Endothelial cell (in vitro differentiated cells): ENCODE results near the gene AGRP. TPM values are rescaled to one million over a fixed set of nuclear protein-coding genes. Genes with fewer than 3 reads are reported as not detected.

Experiments used
- DNase-seq: peaks from one replicate; pipeline ENCODE4 v3.0.0; 2021; ENCODE audit warnings: low spot score
- H3K27ac Mint-ChIP-seq: one replicate; pipeline ENCODE4 v1.8.0; 2021; ENCODE audit warnings: mixed read lengths, inconsistent platforms; ENCODE audit not compliant: unreplicated experiment
- H3K27me3 Mint-ChIP-seq: one replicate; pipeline ENCODE4 v1.8.0; 2021; ENCODE audit warnings: mild to moderate bottlenecking, moderate library complexity, mixed read lengths, inconsistent platforms; ENCODE audit not compliant: unreplicated experiment
- H3K36me3 Mint-ChIP-seq: one replicate; pipeline ENCODE4 v1.8.0; 2021; ENCODE audit warnings: mild to moderate bottlenecking, low read depth, mixed read lengths, inconsistent platforms; ENCODE audit not compliant: unreplicated experiment
- H3K4me1 Mint-ChIP-seq: one replicate; pipeline ENCODE4 v1.8.0; 2021; ENCODE audit warnings: mild to moderate bottlenecking, mixed read lengths, inconsistent platforms; ENCODE audit not compliant: unreplicated experiment
- H3K4me3 Mint-ChIP-seq: one replicate; pipeline ENCODE4 v1.8.0; 2021; ENCODE audit warnings: mild to moderate bottlenecking, mixed read lengths, inconsistent platforms; ENCODE audit not compliant: unreplicated experiment
- H3K9me3 Mint-ChIP-seq: one replicate; pipeline ENCODE4 v1.8.0; 2021; ENCODE audit warnings: mixed read lengths, inconsistent platforms; ENCODE audit not compliant: unreplicated experiment
- CTCF ChIP-seq: fragments of 200-600 bp; sonication (generic); IDR thresholded peaks from one replicate; pipeline ENCODE4 v1.5.0; 2021; ENCODE audit warnings: antibody characterized with exemption; ENCODE audit not compliant: unreplicated experiment
- total RNA-seq: library from RNA; stranded (reverse); fragmentation: NEBNext Ultra II Directional; extraction: Animal tissue kit (Norgen Biotek cat#: 25700); gene quantifications from one replicate; pipeline ENCODE4 v1.2.1, GENCODE V29; 2021; ENCODE audit not compliant: unreplicated experiment

The AGRP gene
- total RNA-seq, 1 donor from 2014 or later: not detected

GRCh38 chr16:67463059-67463458, 20.3 kb downstream of the AGRP start:
- no peak for TF ChIP-seq CTCF
- peaks cover 9% of the 10 kb centered on the region for H3K36me3 Mint-ChIP-seq
- H3K27me3 Mint-ChIP-seq: peaks cover 9% of the 10 kb centered on the region
- H3K4me3 Mint-ChIP-seq: no peak overlapping the region
- DNase-seq: no peak
- no peak overlapping the region for H3K27ac Mint-ChIP-seq
- H3K9me3 Mint-ChIP-seq: no peaks in the 10 kb centered on the region
- peaks cover 42% of the 10 kb centered on the region for H3K4me1 Mint-ChIP-seq

- no peak for DNase-seq
- H3K27me3 Mint-ChIP-seq: peaks cover 9% of the 10 kb centered on the region
- peaks cover 34% of the 10 kb centered on the region for H3K4me1 Mint-ChIP-seq
- H3K9me3 Mint-ChIP-seq: no peaks in the 10 kb centered on the region
- no peak overlapping the region for H3K4me3 Mint-ChIP-seq
- peaks cover 9% of the 10 kb centered on the region for H3K36me3 Mint-ChIP-seq
- TF ChIP-seq CTCF: no peak
- H3K27ac Mint-ChIP-seq: no peak overlapping the region
Observed at GRCh38 chr16:67462279-67462655, 21.1 kb downstream of the AGRP start.

- Mint-ChIP-seq H3K4me1 (peaks cover 29% of the 10 kb centered on the region), H3K27me3 (peaks cover 9% of the 10 kb centered on the region), H3K36me3 (peaks cover 9% of the 10 kb centered on the region), H3K27ac (no peak overlapping the region), H3K9me3 (no peaks in the 10 kb centered on the region), H3K4me3 (no peak overlapping the region)
- no peak for DNase-seq
- no peak for TF ChIP-seq CTCF
Observed at GRCh38 chr16:67461600-67462278, 21.6 kb downstream of the AGRP start.

- no peak for DNase-seq
- Mint-ChIP-seq H3K27ac (no peak overlapping the region), H3K4me3 (no peak overlapping the region), H3K27me3 (peaks cover 7% of the 10 kb centered on the region), H3K36me3 (peaks cover 9% of the 10 kb centered on the region), H3K4me1 (peaks cover 22% of the 10 kb centered on the region), H3K9me3 (no peaks in the 10 kb centered on the region)
- TF ChIP-seq CTCF: no peak
Observed at GRCh38 chr16:67460961-67461360, 22.4 kb downstream of the AGRP start.

GRCh38 chr16:67460168-67460567, 23.2 kb downstream of the AGRP start:
- no peak for TF ChIP-seq CTCF
- peaks cover 9% of the 10 kb centered on the region for H3K36me3 Mint-ChIP-seq
- no peak for DNase-seq
- peaks cover 15% of the 10 kb centered on the region for H3K4me1 Mint-ChIP-seq
- H3K27me3 Mint-ChIP-seq: peaks cover 8% of the 10 kb centered on the region
- H3K27ac Mint-ChIP-seq: no peak overlapping the region
- H3K9me3 Mint-ChIP-seq: no peaks in the 10 kb centered on the region
- no peak overlapping the region for H3K4me3 Mint-ChIP-seq
